ENCODE data around the gene ADGRD2.

ADGRD2 gene

DNA sequence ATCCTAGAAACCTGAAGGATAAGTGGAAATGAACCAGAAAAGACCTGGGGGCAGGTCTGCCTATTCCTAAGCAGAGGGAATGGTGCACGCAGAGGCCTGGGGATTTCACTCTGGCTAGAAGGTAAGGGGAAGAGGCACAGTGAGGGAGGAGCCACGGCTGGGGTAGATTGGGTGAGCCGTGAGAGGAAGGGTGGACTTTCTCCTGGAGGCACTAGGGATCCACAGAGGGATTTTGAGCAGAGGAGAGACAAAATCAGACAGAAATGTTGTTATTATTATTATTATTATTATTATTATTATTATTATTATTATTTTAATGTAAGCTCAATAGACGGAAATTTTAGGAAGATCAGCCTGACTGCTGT lies 3.0 kb upstream of the ADGRD2 start:
- Histone ChIP-seq H3K9me3 (ENCODE audit: control insufficient read depth, low read length) (no peaks in the 10 kb centered on the region), H3K4me1 (ENCODE audit: control insufficient read depth, insufficient read depth, low read length, poor library complexity, severe bottlenecking) (no peaks in the 10 kb centered on the region), H3K36me3 (ENCODE audit: control insufficient read depth, insufficient read depth, low read length) (no peaks in the 10 kb centered on the region), H3K4me3 (ENCODE audit: insufficient read depth, low read depth, low read length, poor library complexity, severe bottlenecking) (no peak overlapping the region), H3K27me3 (replicated peaks; ENCODE audit: control insufficient read depth, insufficient read depth, low read length, poor library complexity, severe bottlenecking) (peaks cover 4% of the 10 kb centered on the region), H3K27ac (ENCODE audit: insufficient read depth, low read length, poor library complexity, severe bottlenecking) (no peak overlapping the region)
- DNase-seq: no peak

DNA sequence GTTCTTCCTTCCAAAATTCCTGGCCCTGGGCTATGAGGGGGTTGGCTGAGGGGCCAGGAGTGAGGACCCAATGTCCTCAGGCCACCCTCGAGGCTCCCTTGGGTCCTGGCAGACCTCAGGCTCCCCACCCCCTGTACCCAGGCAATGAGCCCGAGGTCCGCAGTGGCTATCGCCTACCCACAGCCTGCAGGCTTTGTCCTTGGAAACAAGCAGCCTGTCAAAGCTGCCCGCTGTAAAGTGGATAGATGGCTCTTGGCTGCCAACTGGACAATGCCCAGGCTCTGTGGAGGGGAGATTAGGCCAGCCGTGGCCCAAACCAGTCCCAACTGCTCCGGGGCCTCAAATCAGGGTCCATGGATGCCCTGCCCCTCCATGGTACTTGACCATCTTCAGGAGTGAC lies 2.2 kb upstream of the ADGRD2 start:
- Histone ChIP-seq H3K4me3 (ENCODE audit: insufficient read depth, low read depth, low read length, poor library complexity, severe bottlenecking) (no peak overlapping the region), H3K36me3 (ENCODE audit: control insufficient read depth, insufficient read depth, low read length) (no peaks in the 10 kb centered on the region), H3K27me3 (replicated peaks; ENCODE audit: control insufficient read depth, insufficient read depth, low read length, poor library complexity, severe bottlenecking) (peaks cover 4% of the 10 kb centered on the region), H3K9me3 (ENCODE audit: control insufficient read depth, low read length) (no peaks in the 10 kb centered on the region), H3K27ac (ENCODE audit: insufficient read depth, low read length, poor library complexity, severe bottlenecking) (no peak overlapping the region), H3K4me1 (ENCODE audit: control insufficient read depth, insufficient read depth, low read length, poor library complexity, severe bottlenecking) (no peaks in the 10 kb centered on the region)
- DNase-seq: no peak

DNA sequence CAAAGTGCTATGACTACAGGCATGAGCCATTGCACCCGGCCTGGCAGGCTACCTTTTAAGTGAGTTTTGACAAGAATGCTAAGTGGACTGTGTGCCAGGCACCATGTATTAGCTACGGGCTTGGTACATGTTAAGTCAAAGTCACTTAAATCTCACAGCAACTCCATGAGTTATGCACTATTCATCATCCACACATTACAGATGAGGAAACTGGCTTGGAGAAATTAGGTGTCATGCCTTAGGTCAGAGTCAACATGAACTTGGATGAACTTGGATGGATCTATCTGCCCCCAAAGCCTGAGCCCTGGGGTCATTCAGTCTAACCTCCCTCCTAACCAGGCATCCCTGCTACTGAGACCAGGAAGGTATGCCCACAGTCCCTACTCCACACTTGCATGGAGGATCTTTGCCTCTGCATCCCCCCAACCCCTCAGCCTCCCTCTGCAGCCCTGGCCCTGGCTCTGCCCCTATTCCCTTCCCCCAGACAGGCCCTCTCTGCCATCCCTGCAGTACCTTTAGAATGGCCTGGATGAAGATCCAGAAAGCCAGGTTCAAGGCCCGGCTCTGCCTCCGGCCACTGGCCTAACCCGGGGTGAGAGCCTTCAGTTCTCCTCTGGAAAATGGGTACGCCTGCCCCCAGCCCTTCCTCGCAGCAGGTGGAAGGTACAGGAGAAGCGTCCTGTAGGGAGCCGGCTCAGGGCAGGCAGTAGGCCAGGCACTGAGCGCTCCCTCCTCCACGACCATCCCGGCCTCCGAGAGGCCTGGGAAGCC lies 685 bp upstream of the ADGRD2 start:
- H3K27ac ChIP-seq (ENCODE audit: insufficient read depth, low read length, poor library complexity, severe bottlenecking): no peak overlapping the region
- H3K27me3 ChIP-seq (replicated peaks; ENCODE audit: control insufficient read depth, insufficient read depth, low read length, poor library complexity, severe bottlenecking): peaks cover 11% of the 10 kb centered on the region
- H3K4me1 ChIP-seq (ENCODE audit: control insufficient read depth, insufficient read depth, low read length, poor library complexity, severe bottlenecking): no peaks in the 10 kb centered on the region
- no peaks in the 10 kb centered on the region for H3K36me3 ChIP-seq (ENCODE audit: control insufficient read depth, insufficient read depth, low read length)
- no peak overlapping the region for H3K4me3 ChIP-seq (ENCODE audit: insufficient read depth, low read depth, low read length, poor library complexity, severe bottlenecking)
- no peak for DNase-seq
- H3K9me3 ChIP-seq (ENCODE audit: control insufficient read depth, low read length): no peaks in the 10 kb centered on the region

DNA sequence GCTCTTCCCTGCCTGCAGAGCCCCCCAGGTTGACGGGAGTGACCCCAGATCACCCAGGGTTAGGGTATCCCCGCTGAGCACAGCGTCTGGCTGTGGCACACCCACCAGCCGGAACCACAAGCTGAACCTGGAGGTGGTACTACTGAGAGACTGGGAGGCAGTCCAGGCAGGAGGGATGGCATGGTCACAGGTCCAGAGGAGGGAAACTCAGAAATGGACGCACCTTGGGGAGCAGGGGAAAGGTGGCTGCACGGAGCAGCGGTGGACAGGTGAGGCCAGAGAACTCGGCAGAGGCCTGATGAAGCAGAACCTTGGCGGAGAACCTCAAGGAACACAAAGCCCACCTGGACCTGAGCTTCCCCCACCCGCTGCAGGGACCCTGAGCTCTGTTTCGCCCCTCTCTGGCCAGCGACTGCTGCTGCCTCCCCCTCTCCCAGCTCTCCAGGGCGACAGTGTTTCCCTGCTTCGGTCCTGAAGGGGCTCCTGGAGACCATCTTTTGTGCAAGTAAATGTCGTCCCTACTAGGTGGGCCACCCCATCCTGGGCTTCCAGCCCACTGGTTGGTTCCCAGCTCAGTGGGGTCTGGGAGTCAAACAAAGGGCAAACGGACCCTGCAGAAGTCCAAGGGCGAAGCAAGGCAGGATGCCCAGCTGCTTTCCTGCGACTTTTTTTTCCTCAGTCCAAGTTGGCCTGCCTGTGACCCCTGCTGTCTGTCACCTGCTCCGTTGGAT lies 845 bp downstream of the ADGRD2 start:
- H3K4me3 ChIP-seq (ENCODE audit: insufficient read depth, low read depth, low read length, poor library complexity, severe bottlenecking): no peak overlapping the region

DNA sequence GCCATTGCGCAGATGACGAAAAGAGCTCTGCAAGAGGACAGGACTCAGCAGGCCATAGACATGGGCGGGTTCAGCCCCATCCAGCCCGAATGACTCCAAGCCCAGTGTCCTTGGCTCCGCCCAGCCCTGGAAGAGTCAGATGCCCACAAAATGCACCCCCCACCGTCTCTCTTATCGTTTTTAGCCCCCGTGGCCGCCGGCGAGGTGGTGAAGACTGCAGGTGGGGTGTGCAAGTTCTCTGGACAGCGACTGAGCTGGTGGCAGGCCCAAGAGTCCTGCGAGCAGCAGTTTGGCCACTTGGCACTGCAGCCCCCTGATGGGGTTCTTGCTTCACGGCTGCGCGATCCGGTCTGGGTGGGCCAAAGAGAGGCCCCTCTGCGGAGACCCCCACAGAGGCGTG lies 2.1 kb downstream of the ADGRD2 start:
- no peak for DNase-seq
- peaks cover 11% of the 10 kb centered on the region for H3K27me3 ChIP-seq (replicated peaks; ENCODE audit: control insufficient read depth, insufficient read depth, low read length, poor library complexity, severe bottlenecking)
- H3K27ac ChIP-seq (ENCODE audit: insufficient read depth, low read length, poor library complexity, severe bottlenecking): no peak overlapping the region
- no peak overlapping the region for H3K4me3 ChIP-seq (ENCODE audit: insufficient read depth, low read depth, low read length, poor library complexity, severe bottlenecking)
- H3K4me1 ChIP-seq (ENCODE audit: control insufficient read depth, insufficient read depth, low read length, poor library complexity, severe bottlenecking): no peaks in the 10 kb centered on the region
- no peaks in the 10 kb centered on the region for H3K36me3 ChIP-seq (ENCODE audit: control insufficient read depth, insufficient read depth, low read length)
- H3K9me3 ChIP-seq (ENCODE audit: control insufficient read depth, low read length): no peaks in the 10 kb centered on the region

More for the DNA sequence above, 845 bp downstream of the ADGRD2 start:
- Histone ChIP-seq H3K27me3 (replicated peaks; ENCODE audit: control insufficient read depth, insufficient read depth, low read length, poor library complexity, severe bottlenecking) (peaks cover 11% of the 10 kb centered on the region), H3K36me3 (ENCODE audit: control insufficient read depth, insufficient read depth, low read length) (no peaks in the 10 kb centered on the region), H3K9me3 (ENCODE audit: control insufficient read depth, low read length) (no peaks in the 10 kb centered on the region), H3K27ac (ENCODE audit: insufficient read depth, low read length, poor library complexity, severe bottlenecking) (no peak overlapping the region), H3K4me1 (ENCODE audit: control insufficient read depth, insufficient read depth, low read length, poor library complexity, severe bottlenecking) (no peaks in the 10 kb centered on the region)
- DNase-seq: no peak

DNA sequence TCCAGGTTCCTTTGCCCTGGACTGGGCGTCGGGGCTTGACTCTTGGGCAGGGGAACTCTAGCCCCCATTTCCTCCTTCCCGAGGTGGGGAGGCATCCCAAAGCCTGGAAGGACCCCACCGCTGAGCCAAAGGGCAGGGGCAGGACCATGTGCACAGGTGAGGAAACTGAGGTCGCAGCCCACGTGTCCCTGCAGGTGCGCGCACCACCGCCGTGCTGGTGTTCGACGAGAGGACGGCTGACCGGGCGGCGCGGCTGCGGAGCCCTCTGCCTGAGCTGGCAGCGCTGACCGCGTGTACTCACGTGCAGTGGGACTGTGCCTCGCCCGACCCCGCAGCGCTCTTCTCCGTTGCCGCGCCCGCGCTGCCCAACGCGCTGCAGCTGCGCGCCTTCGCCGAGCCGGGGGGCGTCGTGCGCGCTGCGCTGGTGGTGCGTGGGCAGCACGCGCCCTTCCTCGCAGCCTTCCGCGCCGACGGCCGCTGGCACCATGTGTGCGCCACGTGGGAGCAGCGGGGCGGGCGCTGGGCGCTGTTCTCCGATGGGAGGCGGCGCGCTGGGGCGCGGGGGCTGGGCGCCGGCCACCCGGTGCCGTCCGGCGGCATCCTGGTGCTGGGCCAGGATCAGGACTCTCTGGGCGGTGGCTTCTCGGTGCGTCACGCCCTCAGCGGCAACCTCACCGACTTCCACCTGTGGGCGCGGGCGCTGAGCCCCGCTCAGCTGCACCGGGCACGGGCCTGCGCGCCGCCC lies 2.8 kb downstream of the ADGRD2 start:
- peaks cover 11% of the 10 kb centered on the region for H3K27me3 ChIP-seq (replicated peaks; ENCODE audit: control insufficient read depth, insufficient read depth, low read length, poor library complexity, severe bottlenecking)
- H3K4me1 ChIP-seq (ENCODE audit: control insufficient read depth, insufficient read depth, low read length, poor library complexity, severe bottlenecking): no peaks in the 10 kb centered on the region
- no peak for DNase-seq
- H3K9me3 ChIP-seq (ENCODE audit: control insufficient read depth, low read length): no peaks in the 10 kb centered on the region
- no peak overlapping the region for H3K4me3 ChIP-seq (ENCODE audit: insufficient read depth, low read depth, low read length, poor library complexity, severe bottlenecking)
- H3K36me3 ChIP-seq (ENCODE audit: control insufficient read depth, insufficient read depth, low read length): no peaks in the 10 kb centered on the region
- H3K27ac ChIP-seq (ENCODE audit: insufficient read depth, low read length, poor library complexity, severe bottlenecking): no peak overlapping the region

DNA sequence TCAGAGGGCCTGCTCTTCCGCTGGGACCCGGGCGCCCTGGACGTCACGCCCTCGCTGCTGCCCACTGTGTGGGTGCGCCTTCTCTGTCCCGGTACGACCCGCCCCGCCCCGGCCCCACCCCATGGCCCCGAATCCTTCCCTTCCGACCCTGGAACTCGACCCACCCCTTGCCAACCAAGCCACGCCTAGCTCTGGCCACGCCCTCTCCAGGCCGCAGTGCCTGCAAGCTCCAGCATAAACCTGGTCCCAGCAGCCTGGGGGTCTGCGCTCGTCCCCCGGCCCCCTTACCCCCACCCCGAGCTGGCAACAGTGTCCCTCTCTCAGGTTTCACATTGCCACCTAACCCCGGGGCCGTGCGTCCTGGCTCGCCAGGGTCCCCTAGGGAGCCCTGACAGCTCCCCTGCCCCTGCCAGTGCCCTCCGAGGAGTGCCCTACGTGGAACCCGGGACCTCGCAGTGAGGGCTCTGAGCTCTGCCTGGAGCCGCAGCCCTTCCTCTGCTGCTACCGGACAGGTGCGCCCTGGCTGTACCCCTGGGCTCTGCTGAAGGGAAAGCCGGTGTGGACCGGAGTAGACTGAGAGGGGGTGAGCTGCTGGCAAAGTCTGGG lies 3.4 kb downstream of the ADGRD2 start:
- no peaks in the 10 kb centered on the region for H3K9me3 ChIP-seq (ENCODE audit: control insufficient read depth, low read length)
- H3K27ac ChIP-seq (ENCODE audit: insufficient read depth, low read length, poor library complexity, severe bottlenecking): no peak overlapping the region
- H3K36me3 ChIP-seq (ENCODE audit: control insufficient read depth, insufficient read depth, low read length): no peaks in the 10 kb centered on the region
- no peaks in the 10 kb centered on the region for H3K4me1 ChIP-seq (ENCODE audit: control insufficient read depth, insufficient read depth, low read length, poor library complexity, severe bottlenecking)
- no peak overlapping the region for H3K4me3 ChIP-seq (ENCODE audit: insufficient read depth, low read depth, low read length, poor library complexity, severe bottlenecking)
- H3K27me3 ChIP-seq (replicated peaks; ENCODE audit: control insufficient read depth, insufficient read depth, low read length, poor library complexity, severe bottlenecking): peaks cover 11% of the 10 kb centered on the region
- no peak for DNase-seq

DNA sequence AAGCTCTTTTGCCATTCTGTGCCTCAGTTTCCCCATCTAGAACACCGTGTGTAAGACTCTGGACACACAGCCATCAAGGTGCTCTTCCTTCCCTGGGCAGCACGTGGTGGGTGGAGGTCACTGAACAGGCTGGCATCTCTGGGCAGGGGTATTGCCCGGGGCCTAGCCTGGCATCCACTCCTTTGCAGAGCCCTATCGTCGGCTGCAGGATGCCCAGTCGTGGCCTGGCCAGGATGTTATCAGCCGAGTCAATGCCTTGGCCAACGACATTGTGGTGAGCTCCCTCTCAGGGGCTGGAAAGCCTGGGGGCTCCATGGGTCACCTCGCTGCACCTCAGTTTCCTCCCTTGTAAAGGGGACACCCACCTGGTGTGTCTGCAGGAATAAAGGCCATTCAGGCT lies 4.0 kb downstream of the ADGRD2 start:
- no peak overlapping the region for H3K27ac ChIP-seq (ENCODE audit: insufficient read depth, low read length, poor library complexity, severe bottlenecking)
- H3K27me3 ChIP-seq (replicated peaks; ENCODE audit: control insufficient read depth, insufficient read depth, low read length, poor library complexity, severe bottlenecking): peaks cover 11% of the 10 kb centered on the region
- no peaks in the 10 kb centered on the region for H3K9me3 ChIP-seq (ENCODE audit: control insufficient read depth, low read length)
- H3K36me3 ChIP-seq (ENCODE audit: control insufficient read depth, insufficient read depth, low read length): no peaks in the 10 kb centered on the region
- H3K4me3 ChIP-seq (ENCODE audit: insufficient read depth, low read depth, low read length, poor library complexity, severe bottlenecking): no peak overlapping the region
- no peak for DNase-seq
- no peaks in the 10 kb centered on the region for H3K4me1 ChIP-seq (ENCODE audit: control insufficient read depth, insufficient read depth, low read length, poor library complexity, severe bottlenecking)

DNA sequence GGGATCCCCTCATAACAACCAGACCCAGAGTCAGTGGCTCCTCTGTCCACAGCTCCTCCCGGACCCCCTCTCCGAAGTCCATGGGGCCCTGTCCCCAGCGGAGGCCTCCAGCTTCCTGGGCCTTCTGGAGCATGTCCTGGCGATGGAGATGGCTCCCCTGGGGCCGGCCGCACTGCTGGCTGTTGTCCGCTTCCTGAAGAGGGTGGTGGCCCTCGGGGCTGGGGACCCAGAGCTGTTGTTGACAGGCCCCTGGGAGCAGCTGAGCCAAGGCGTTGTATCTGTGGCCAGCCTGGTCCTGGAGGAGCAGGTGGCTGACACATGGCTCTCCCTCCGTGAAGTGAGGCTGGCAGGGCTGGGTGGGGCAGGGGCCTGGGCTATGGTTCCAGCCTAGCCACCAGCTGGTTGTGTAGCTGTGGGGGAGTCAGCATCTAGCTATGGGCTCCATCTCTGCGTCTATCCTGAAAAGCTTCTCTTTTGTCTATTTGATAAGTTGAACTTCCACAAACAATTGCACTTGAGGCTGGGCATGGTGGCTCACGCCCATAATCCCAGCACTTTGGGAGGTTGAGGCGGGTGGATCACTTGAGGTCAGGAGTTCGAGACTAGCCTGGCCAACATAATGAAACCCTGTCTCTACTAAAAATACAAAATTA lies 4.7 kb downstream of the ADGRD2 start:
- no peak overlapping the region for H3K4me3 ChIP-seq (ENCODE audit: insufficient read depth, low read depth, low read length, poor library complexity, severe bottlenecking)
- peaks cover 8% of the 10 kb centered on the region for H3K27me3 ChIP-seq (replicated peaks; ENCODE audit: control insufficient read depth, insufficient read depth, low read length, poor library complexity, severe bottlenecking)
- DNase-seq: no peak
- no peaks in the 10 kb centered on the region for H3K4me1 ChIP-seq (ENCODE audit: control insufficient read depth, insufficient read depth, low read length, poor library complexity, severe bottlenecking)
- H3K36me3 ChIP-seq (ENCODE audit: control insufficient read depth, insufficient read depth, low read length): no peaks in the 10 kb centered on the region
- H3K27ac ChIP-seq (ENCODE audit: insufficient read depth, low read length, poor library complexity, severe bottlenecking): no peak overlapping the region
- no peaks in the 10 kb centered on the region for H3K9me3 ChIP-seq (ENCODE audit: control insufficient read depth, low read length)
